ENCODE data around the gene MXD1. TPM values are rescaled to one million over a fixed set of nuclear protein-coding genes. Genes with fewer than 3 reads are reported as not detected.

Gene MXD1
- total and polyA plus RNA-seq, 8 donors = 8.1 to 40.2 (median 18.2) TPM

GRCh38 chr2:69979902-69980807 lies 65.2 kb downstream of the MXD1 start:
- H3K27ac ChIP-seq = peak overlapping the region in 1 of 5 donors; percentile 53
- DNase-seq = no peak
- WGBS, 5 donors = 76 to 86% (median 78%) methylated on average over 8 of the region's 8 CpGs
- H3K4me3 ChIP-seq = no peak overlapping the region
- TF ChIP-seq EP300 (IDR thresholded peaks at IDR 0.05) = no peak
- TF ChIP-seq CTCF (IDR thresholded peaks at IDR 0.05) = no peak
- no peak for TF ChIP-seq POLR2AphosphoS5 (IDR thresholded peaks at IDR 0.05)
- no peak for TF ChIP-seq POLR2A (IDR thresholded peaks at IDR 0.05)
- H3K36me3 ChIP-seq = no peaks in the 10 kb centered on the region
- H3K4me1 ChIP-seq = peaks cover 3 to 11% (median 8%) of the 10 kb centered on the region in 4 donors
- H3K9me3 ChIP-seq = no peaks in the 10 kb centered on the region
- intact Hi-C loops (cut with DNase I; ENCODE audit: low total_unique reads) = no loop called here
- no peaks in the 10 kb centered on the region for H3K27me3 ChIP-seq

GRCh38 chr2:69983392-69983966 lies 68.6 kb downstream of the MXD1 start:
- H3K27me3 ChIP-seq = no peaks in the 10 kb centered on the region
- H3K4me3 ChIP-seq = no peak overlapping the region
- no peak for DNase-seq
- intact Hi-C loops (cut with DNase I; ENCODE audit: low total_unique reads) = no loop called here
- peak overlapping the region in 1 of 5 donors; percentile 29 for H3K27ac ChIP-seq
- no peaks in the 10 kb centered on the region for H3K9me3 ChIP-seq
- TF ChIP-seq POLR2A (IDR thresholded peaks at IDR 0.05) (no peak), CTCF (IDR thresholded peaks at IDR 0.05) (no peak), POLR2AphosphoS5 (IDR thresholded peaks at IDR 0.05) (no peak), EP300 (IDR thresholded peaks at IDR 0.05) (no peak)
- 79 to 97% (median 92%) methylated on average over 3 of the region's 3 CpGs for WGBS, 5 donors
- no peaks in the 10 kb centered on the region for H3K4me1 ChIP-seq
- H3K36me3 ChIP-seq = no peaks in the 10 kb centered on the region

GRCh38 chr2:69985216-69985615 lies 70.3 kb downstream of the MXD1 start:
- Histone ChIP-seq H3K4me3 (no peak overlapping the region), H3K9me3 (no peaks in the 10 kb centered on the region), H3K27ac (peak overlapping the region in 2 of 5 donors; percentile 59 to 61), H3K27me3 (no peaks in the 10 kb centered on the region), H3K4me1 (peaks cover 0 to 6% (median 0%) of the 10 kb centered on the region in 4 donors), H3K36me3 (no peaks in the 10 kb centered on the region)
- no peak for TF ChIP-seq POLR2AphosphoS5 (IDR thresholded peaks at IDR 0.05)
- no peak for TF ChIP-seq EP300 (IDR thresholded peaks at IDR 0.05)
- TF ChIP-seq CTCF (IDR thresholded peaks at IDR 0.05) = no peak
- TF ChIP-seq POLR2A (IDR thresholded peaks at IDR 0.05) = no peak
- intact Hi-C loops (cut with DNase I; ENCODE audit: low total_unique reads) = no loop called here
- 94 to 100% (median 98%) methylated on average over 3 of the region's 3 CpGs for WGBS, 5 donors
- DNase-seq = no peak

GRCh38 chr2:69985688-69986087 lies 70.8 kb downstream of the MXD1 start:
- Histone ChIP-seq H3K36me3 (no peaks in the 10 kb centered on the region), H3K27ac (peak overlapping the region in 2 of 5 donors; percentile 59 to 61), H3K4me3 (no peak overlapping the region), H3K4me1 (peaks cover 0 to 6% (median 0%) of the 10 kb centered on the region in 4 donors), H3K27me3 (no peaks in the 10 kb centered on the region), H3K9me3 (no peaks in the 10 kb centered on the region)
- WGBS, 5 donors = 69 to 97% (median 89%) methylated on average over 10 of the region's 10 CpGs
- peak in 1 of 2 donors; percentile 41 for DNase-seq
- intact Hi-C loops (cut with DNase I; ENCODE audit: low total_unique reads) = no loop called here
- TF ChIP-seq POLR2AphosphoS5 (IDR thresholded peaks at IDR 0.05) = peak in 1 of 3 donors; percentile 40
- TF ChIP-seq EP300 (IDR thresholded peaks at IDR 0.05) = no peak
